HepG2 (cell line): ENCODE results near the gene DUS1L. TPM values are rescaled to one million over a fixed set of nuclear protein-coding genes. Genes with fewer than 3 reads are reported as not detected.

Experiments used
- ARNT ChIP-seq: fragments of 450-650 bp; IDR thresholded peaks from 2 replicates; pipeline ENCODE4 v1.6.1; 2017
- CCDC6 ChIP-seq: sonication (generic); formaldehyde crosslinking; IDR thresholded peaks from 2 replicates; pipeline ENCODE4 v1.8.1; 2022; ENCODE audit warnings: mild to moderate bottlenecking, missing genetic modification reagents, moderate library complexity
- KLF13 ChIP-seq: sonication (generic); formaldehyde crosslinking; IDR thresholded peaks from 2 replicates; pipeline ENCODE4 v1.4.0; 2020; ENCODE audit warnings: mild to moderate bottlenecking, missing genetic modification reagents
- KLF15 ChIP-seq: sonication (generic); formaldehyde crosslinking; IDR thresholded peaks from 2 replicates; pipeline ENCODE4 v1.8.1; 2023; ENCODE audit warnings: borderline replicate concordance, mild to moderate bottlenecking, inconsistent platforms, missing genetic modification reagents, mixed read lengths
- NR2F2 ChIP-seq: IDR thresholded peaks from 2 replicates; pipeline ENCODE4 v1.6.1; 2012; ENCODE audit warnings: low read depth, inconsistent platforms, borderline replicate concordance
- POLR2A ChIP-seq, 2 experiments: IDR thresholded peaks; 2 replicates each; pipeline ENCODE4 v1.6.1; 2011; ENCODE audit warnings: low read depth in 2 of 2, low read length in 2 of 2, mild to moderate bottlenecking in 1 of 2, moderate library complexity in 1 of 2; ENCODE audit not compliant: insufficient read depth in 1 of 2
- YY1 ChIP-seq: IDR thresholded peaks from 2 replicates; pipeline ENCODE4 v1.6.1; 2011; ENCODE audit warnings: low read length, low read depth, moderate library complexity, mild to moderate bottlenecking; ENCODE audit not compliant: insufficient read depth, insufficient replicate concordance
- ZBTB1 ChIP-seq: sonication (generic); formaldehyde crosslinking; IDR thresholded peaks from 2 replicates; pipeline ENCODE4 v1.4.0; 2020; ENCODE audit warnings: missing genetic modification reagents, borderline replicate concordance
- ZBTB20 ChIP-seq: sonication (generic); formaldehyde crosslinking; IDR thresholded peaks from 2 replicates; pipeline ENCODE4 v1.8.1; 2023; ENCODE audit warnings: missing genetic modification reagents, low read depth, mild to moderate bottlenecking, borderline replicate concordance
- ZNF331 ChIP-seq: sonication (generic); formaldehyde crosslinking; IDR thresholded peaks from 2 replicates; pipeline ENCODE4 v1.4.0; 2020; ENCODE audit warnings: missing genetic modification reagents
- polyA plus RNA-seq, 8 experiments: library from polyadenylated mRNA; depleted of rRNA in 3 of 8; stranded (reverse) in 7 of 8; unstranded in 1 of 8; fragments of >200 nt; fragmentation: Illumina TruSeq in 4 of 8; extraction: Trizol in 4 of 8; gene quantifications; 2 replicates each; pipeline versions ENCODE4 v1.2.1 to v1.2.3, GENCODE V29; 2011 to 2016; ENCODE audit warnings: low read depth in 4 of 8, missing spikeins in 1 of 8, mixed read lengths in 1 of 8; ENCODE audit not compliant: insufficient read depth in 1 of 8
- total RNA-seq, 5 experiments: library from RNA; depleted of rRNA; stranded (reverse); fragments of >200 nt; fragmentation: Illumina TruSeq; extraction: Trizol; gene quantifications; 2 replicates each; pipeline ENCODE4 v1.2.3, GENCODE V29; 2016; ENCODE audit warnings: low read depth in 1 of 5
- TF ChIP-seq, protein P1 (sequence below): sonication (generic); formaldehyde crosslinking; IDR thresholded peaks from 2 replicates; pipeline ENCODE4 v1.4.0; 2020; ENCODE audit warnings: missing genetic modification reagents
- TF ChIP-seq, protein P2 (sequence below): sonication (generic); formaldehyde crosslinking; IDR thresholded peaks from 2 replicates; pipeline ENCODE4 v1.8.0; 2022; ENCODE audit warnings: missing genetic modification reagents, mild to moderate bottlenecking, moderate library complexity, borderline replicate concordance
- TF ChIP-seq, protein P3 (sequence below): sonication (generic); formaldehyde crosslinking; IDR thresholded peaks from 2 replicates; pipeline ENCODE4 v1.4.0; 2020; ENCODE audit warnings: missing genetic modification reagents
- TF ChIP-seq, protein P4 (sequence below): IDR thresholded peaks from 2 replicates; pipeline ENCODE4 v1.6.1; 2016; ENCODE audit warnings: control low read depth
- TF ChIP-seq, protein P5 (sequence below): sonication (generic); formaldehyde crosslinking; IDR thresholded peaks from 2 replicates; pipeline ENCODE4 v1.9.0; 2022; ENCODE audit warnings: missing genetic modification reagents, mild to moderate bottlenecking, borderline replicate concordance

DUS1L gene
- total and polyA plus RNA-seq, 2 of the 13 experiments (the other 11 are each of a cell fraction or from before 2014, with no cell fraction given) = 81.0 to 109 TPM

- TF ChIP-seq KLF15 (CRISPR knock-in tag) (peak; percentile 76), YY1 (peak; percentile 76), ARNT (no peak), KLF13 (CRISPR knock-in tag) (peak; percentile 86; the same call in 1 of the 2 replicates), NR2F2 (peak; percentile 17; the same call in 1 of the 2 replicates), CCDC6 (no peak), ZBTB1 (CRISPR knock-in tag) (no peak), ZBTB20 (peak; percentile 55; the same call in 1 of the 2 replicates), ZNF331 (CRISPR knock-in tag) (0 out of 2 replicates have a peak, but pooled peaks have one; percentile 21), POLR2A (IDR thresholded peaks at IDR 0.05; ENCODE audit: insufficient read depth in 1 of 2, low read depth in 2 of 2, low read length in 2 of 2) (peak in 1 of 2 experiments; percentile 77; a peak in 2 of 4 replicates)
- TF ChIP-seq, protein P1, sequence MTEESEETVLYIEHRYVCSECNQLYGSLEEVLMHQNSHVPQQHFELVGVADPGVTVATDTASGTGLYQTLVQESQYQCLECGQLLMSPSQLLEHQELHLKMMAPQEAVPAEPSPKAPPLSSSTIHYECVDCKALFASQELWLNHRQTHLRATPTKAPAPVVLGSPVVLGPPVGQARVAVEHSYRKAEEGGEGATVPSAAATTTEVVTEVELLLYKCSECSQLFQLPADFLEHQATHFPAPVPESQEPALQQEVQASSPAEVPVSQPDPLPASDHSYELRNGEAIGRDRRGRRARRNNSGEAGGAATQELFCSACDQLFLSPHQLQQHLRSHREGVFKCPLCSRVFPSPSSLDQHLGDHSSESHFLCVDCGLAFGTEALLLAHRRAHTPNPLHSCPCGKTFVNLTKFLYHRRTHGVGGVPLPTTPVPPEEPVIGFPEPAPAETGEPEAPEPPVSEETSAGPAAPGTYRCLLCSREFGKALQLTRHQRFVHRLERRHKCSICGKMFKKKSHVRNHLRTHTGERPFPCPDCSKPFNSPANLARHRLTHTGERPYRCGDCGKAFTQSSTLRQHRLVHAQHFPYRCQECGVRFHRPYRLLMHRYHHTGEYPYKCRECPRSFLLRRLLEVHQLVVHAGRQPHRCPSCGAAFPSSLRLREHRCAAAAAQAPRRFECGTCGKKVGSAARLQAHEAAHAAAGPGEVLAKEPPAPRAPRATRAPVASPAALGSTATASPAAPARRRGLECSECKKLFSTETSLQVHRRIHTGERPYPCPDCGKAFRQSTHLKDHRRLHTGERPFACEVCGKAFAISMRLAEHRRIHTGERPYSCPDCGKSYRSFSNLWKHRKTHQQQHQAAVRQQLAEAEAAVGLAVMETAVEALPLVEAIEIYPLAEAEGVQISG = peak; percentile 72; the same call in 1 of the 2 replicates
- TF ChIP-seq, protein P2, sequence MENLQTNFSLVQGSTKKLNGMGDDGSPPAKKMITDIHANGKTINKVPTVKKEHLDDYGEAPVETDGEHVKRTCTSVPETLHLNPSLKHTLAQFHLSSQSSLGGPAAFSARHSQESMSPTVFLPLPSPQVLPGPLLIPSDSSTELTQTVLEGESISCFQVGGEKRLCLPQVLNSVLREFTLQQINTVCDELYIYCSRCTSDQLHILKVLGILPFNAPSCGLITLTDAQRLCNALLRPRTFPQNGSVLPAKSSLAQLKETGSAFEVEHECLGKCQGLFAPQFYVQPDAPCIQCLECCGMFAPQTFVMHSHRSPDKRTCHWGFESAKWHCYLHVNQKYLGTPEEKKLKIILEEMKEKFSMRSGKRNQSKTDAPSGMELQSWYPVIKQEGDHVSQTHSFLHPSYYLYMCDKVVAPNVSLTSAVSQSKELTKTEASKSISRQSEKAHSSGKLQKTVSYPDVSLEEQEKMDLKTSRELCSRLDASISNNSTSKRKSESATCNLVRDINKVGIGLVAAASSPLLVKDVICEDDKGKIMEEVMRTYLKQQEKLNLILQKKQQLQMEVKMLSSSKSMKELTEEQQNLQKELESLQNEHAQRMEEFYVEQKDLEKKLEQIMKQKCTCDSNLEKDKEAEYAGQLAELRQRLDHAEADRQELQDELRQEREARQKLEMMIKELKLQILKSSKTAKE (CRISPR knock-in tag) = no peak
- TF ChIP-seq, protein P3, sequence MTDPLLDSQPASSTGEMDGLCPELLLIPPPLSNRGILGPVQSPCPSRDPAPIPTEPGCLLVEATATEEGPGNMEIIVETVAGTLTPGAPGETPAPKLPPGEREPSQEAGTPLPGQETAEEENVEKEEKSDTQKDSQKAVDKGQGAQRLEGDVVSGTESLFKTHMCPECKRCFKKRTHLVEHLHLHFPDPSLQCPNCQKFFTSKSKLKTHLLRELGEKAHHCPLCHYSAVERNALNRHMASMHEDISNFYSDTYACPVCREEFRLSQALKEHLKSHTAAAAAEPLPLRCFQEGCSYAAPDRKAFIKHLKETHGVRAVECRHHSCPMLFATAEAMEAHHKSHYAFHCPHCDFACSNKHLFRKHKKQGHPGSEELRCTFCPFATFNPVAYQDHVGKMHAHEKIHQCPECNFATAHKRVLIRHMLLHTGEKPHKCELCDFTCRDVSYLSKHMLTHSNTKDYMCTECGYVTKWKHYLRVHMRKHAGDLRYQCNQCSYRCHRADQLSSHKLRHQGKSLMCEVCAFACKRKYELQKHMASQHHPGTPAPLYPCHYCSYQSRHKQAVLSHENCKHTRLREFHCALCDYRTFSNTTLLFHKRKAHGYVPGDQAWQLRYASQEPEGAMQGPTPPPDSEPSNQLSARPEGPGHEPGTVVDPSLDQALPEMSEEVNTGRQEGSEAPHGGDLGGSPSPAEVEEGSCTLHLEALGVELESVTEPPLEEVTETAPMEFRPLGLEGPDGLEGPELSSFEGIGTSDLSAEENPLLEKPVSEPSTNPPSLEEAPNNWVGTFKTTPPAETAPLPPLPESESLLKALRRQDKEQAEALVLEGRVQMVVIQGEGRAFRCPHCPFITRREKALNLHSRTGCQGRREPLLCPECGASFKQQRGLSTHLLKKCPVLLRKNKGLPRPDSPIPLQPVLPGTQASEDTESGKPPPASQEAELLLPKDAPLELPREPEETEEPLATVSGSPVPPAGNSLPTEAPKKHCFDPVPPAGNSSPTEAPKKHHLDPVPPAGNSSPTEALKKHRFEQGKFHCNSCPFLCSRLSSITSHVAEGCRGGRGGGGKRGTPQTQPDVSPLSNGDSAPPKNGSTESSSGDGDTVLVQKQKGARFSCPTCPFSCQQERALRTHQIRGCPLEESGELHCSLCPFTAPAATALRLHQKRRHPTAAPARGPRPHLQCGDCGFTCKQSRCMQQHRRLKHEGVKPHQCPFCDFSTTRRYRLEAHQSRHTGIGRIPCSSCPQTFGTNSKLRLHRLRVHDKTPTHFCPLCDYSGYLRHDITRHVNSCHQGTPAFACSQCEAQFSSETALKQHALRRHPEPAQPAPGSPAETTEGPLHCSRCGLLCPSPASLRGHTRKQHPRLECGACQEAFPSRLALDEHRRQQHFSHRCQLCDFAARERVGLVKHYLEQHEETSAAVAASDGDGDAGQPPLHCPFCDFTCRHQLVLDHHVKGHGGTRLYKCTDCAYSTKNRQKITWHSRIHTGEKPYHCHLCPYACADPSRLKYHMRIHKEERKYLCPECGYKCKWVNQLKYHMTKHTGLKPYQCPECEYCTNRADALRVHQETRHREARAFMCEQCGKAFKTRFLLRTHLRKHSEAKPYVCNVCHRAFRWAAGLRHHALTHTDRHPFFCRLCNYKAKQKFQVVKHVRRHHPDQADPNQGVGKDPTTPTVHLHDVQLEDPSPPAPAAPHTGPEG = peak; percentile 80; the same call in 1 of the 2 replicates
- TF ChIP-seq, protein P4, sequence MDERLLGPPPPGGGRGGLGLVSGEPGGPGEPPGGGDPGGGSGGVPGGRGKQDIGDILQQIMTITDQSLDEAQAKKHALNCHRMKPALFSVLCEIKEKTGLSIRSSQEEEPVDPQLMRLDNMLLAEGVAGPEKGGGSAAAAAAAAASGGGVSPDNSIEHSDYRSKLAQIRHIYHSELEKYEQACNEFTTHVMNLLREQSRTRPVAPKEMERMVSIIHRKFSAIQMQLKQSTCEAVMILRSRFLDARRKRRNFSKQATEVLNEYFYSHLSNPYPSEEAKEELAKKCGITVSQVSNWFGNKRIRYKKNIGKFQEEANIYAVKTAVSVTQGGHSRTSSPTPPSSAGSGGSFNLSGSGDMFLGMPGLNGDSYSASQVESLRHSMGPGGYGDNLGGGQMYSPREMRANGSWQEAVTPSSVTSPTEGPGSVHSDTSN (CRISPR knock-in tag) = no peak
- TF ChIP-seq, protein P5, sequence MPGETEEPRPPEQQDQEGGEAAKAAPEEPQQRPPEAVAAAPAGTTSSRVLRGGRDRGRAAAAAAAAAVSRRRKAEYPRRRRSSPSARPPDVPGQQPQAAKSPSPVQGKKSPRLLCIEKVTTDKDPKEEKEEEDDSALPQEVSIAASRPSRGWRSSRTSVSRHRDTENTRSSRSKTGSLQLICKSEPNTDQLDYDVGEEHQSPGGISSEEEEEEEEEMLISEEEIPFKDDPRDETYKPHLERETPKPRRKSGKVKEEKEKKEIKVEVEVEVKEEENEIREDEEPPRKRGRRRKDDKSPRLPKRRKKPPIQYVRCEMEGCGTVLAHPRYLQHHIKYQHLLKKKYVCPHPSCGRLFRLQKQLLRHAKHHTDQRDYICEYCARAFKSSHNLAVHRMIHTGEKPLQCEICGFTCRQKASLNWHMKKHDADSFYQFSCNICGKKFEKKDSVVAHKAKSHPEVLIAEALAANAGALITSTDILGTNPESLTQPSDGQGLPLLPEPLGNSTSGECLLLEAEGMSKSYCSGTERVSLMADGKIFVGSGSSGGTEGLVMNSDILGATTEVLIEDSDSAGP = no peak; the same call in 1 of the 2 replicates
These were observed 43.2 kb downstream of the DUS1L start, which contains the start of gene CENPX (continued) for GRCh38 chr17:82022310-82022980.
